ENCODE results near the gene KCNMA1. TPM values are rescaled to one million over a fixed set of nuclear protein-coding genes. Genes with fewer than 3 reads are reported as not detected.

Gene KCNMA1
- total RNA-seq, 1 donor = 77.8 TPM

DNA sequence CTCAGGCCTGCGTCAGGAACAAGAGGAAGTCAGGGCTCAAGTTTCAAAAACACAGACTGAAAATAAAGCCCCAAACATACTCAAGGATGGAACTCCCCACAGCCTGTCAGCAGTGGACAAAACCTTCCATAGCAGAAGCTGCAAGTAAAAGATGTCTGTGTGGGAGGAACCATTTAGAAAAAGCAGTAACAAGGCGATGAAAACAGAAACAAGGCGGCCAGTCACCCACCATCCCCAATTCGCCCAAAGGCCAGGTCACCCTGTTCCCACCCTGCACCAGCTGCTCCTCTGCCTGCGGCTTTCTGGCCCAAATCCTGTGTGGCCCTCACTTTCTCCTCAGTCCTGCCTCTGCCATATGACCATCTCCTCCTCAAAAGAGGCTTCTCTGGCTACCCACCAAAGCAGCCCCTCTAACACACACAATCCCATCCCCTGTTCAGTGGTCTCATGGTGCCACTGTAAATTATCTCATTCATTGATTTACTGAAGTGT lies 27.8 kb downstream of the KCNMA1 start:
- Histone ChIP-seq H3K9me3 (ENCODE audit: low read depth, low read length) (no peaks in the 10 kb centered on the region), H3K4me2 (ENCODE audit: insufficient read depth, low read length) (peak overlapping the region; percentile 20), H3K36me3 (ENCODE audit: insufficient read depth, low read length) (no peaks in the 10 kb centered on the region), H4K20me1 (ENCODE audit: insufficient read depth, low read length) (no peaks in the 10 kb centered on the region), H2AFZ (ENCODE audit: low read length) (peak overlapping the region; percentile 81), H3K4me3 (ENCODE audit: insufficient read depth, low read length) (no peak overlapping the region), H3K79me2 (ENCODE audit: insufficient read depth, low read length) (peaks cover 62% of the 10 kb centered on the region), H3K27ac (ENCODE audit: low read depth, low read length) (no peak overlapping the region), H3K4me1 (ENCODE audit: insufficient read depth, low read length) (peaks cover 14% of the 10 kb centered on the region), H3K27me3 (ENCODE audit: insufficient read depth, low read length) (no peaks in the 10 kb centered on the region)
- TF ChIP-seq, protein P1, sequence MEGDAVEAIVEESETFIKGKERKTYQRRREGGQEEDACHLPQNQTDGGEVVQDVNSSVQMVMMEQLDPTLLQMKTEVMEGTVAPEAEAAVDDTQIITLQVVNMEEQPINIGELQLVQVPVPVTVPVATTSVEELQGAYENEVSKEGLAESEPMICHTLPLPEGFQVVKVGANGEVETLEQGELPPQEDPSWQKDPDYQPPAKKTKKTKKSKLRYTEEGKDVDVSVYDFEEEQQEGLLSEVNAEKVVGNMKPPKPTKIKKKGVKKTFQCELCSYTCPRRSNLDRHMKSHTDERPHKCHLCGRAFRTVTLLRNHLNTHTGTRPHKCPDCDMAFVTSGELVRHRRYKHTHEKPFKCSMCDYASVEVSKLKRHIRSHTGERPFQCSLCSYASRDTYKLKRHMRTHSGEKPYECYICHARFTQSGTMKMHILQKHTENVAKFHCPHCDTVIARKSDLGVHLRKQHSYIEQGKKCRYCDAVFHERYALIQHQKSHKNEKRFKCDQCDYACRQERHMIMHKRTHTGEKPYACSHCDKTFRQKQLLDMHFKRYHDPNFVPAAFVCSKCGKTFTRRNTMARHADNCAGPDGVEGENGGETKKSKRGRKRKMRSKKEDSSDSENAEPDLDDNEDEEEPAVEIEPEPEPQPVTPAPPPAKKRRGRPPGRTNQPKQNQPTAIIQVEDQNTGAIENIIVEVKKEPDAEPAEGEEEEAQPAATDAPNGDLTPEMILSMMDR (IDR thresholded peaks at IDR 0.05; ENCODE audit: extremely low read depth, low read depth, low read length) = no peak
- no peak for DNase-seq (ENCODE audit: insufficient read length, low spot score, missing footprints)

GRCh38 chr10:77608281-77608680 lies 29.3 kb downstream of the KCNMA1 start:
- DNase-seq (ENCODE audit: insufficient read length, low spot score, missing footprints) = no peak
- Histone ChIP-seq H4K20me1 (ENCODE audit: insufficient read depth, low read length) (no peaks in the 10 kb centered on the region), H3K4me2 (ENCODE audit: insufficient read depth, low read length) (no peak overlapping the region), H3K4me1 (ENCODE audit: insufficient read depth, low read length) (peaks cover 20% of the 10 kb centered on the region), H3K79me2 (ENCODE audit: insufficient read depth, low read length) (peaks cover 72% of the 10 kb centered on the region), H3K36me3 (ENCODE audit: insufficient read depth, low read length) (no peaks in the 10 kb centered on the region), H3K27me3 (ENCODE audit: insufficient read depth, low read length) (no peaks in the 10 kb centered on the region), H3K4me3 (ENCODE audit: insufficient read depth, low read length) (no peak overlapping the region), H3K9me3 (ENCODE audit: low read depth, low read length) (no peaks in the 10 kb centered on the region), H3K27ac (ENCODE audit: low read depth, low read length) (no peak overlapping the region), H2AFZ (ENCODE audit: low read length) (no peak overlapping the region)
- TF ChIP-seq, protein P1 (IDR thresholded peaks at IDR 0.05; ENCODE audit: extremely low read depth, low read depth, low read length) = no peak

- Histone ChIP-seq H3K4me1 (ENCODE audit: insufficient read depth, low read length) (peaks cover 35% of the 10 kb centered on the region), H3K27me3 (ENCODE audit: insufficient read depth, low read length) (no peaks in the 10 kb centered on the region), H2AFZ (ENCODE audit: low read length) (no peak overlapping the region), H3K4me3 (ENCODE audit: insufficient read depth, low read length) (no peak overlapping the region), H3K79me2 (ENCODE audit: insufficient read depth, low read length) (peaks cover 77% of the 10 kb centered on the region), H3K9me3 (ENCODE audit: low read depth, low read length) (no peaks in the 10 kb centered on the region), H4K20me1 (ENCODE audit: insufficient read depth, low read length) (peaks cover 3% of the 10 kb centered on the region), H3K27ac (ENCODE audit: low read depth, low read length) (no peak overlapping the region), H3K36me3 (ENCODE audit: insufficient read depth, low read length) (no peaks in the 10 kb centered on the region), H3K4me2 (ENCODE audit: insufficient read depth, low read length) (no peak overlapping the region)
- TF ChIP-seq, protein P1 (IDR thresholded peaks at IDR 0.05; ENCODE audit: extremely low read depth, low read depth, low read length) = peak; percentile 7
- DNase-seq (ENCODE audit: insufficient read length, low spot score, missing footprints) = no peak
Observed at GRCh38 chr10:77606751-77607150, 30.9 kb downstream of the KCNMA1 start.

DNA sequence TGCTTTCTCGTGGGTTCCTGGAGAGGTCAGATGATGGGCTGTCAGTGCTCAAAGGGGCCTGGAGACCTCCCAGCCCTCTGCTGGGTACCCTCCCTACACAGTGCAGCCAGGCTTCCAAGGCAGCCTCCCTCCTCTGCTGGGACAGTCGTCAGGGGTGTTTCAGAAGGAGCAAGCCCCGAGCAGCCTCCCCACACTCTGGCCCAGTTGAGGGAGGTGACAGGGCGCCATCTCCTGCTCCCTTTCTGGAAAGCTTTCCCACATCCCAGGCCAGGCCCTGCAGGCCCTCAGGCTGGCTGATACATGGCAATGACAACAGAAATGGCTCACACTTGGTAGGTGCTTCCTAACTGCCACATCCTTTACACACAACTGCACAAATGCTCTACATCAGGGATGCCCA lies 32.1 kb downstream of the KCNMA1 start:
- Histone ChIP-seq H3K79me2 (ENCODE audit: insufficient read depth, low read length) (peaks cover 79% of the 10 kb centered on the region), H3K27ac (ENCODE audit: low read depth, low read length) (no peak overlapping the region), H3K4me2 (ENCODE audit: insufficient read depth, low read length) (no peak overlapping the region), H3K36me3 (ENCODE audit: insufficient read depth, low read length) (no peaks in the 10 kb centered on the region), H3K27me3 (ENCODE audit: insufficient read depth, low read length) (no peaks in the 10 kb centered on the region), H4K20me1 (ENCODE audit: insufficient read depth, low read length) (peaks cover 3% of the 10 kb centered on the region), H3K9me3 (ENCODE audit: low read depth, low read length) (no peaks in the 10 kb centered on the region), H3K4me1 (ENCODE audit: insufficient read depth, low read length) (peaks cover 38% of the 10 kb centered on the region), H3K4me3 (ENCODE audit: insufficient read depth, low read length) (no peak overlapping the region), H2AFZ (ENCODE audit: low read length) (no peak overlapping the region)
- peak; percentile 69 for DNase-seq (ENCODE audit: insufficient read length, low spot score, missing footprints)
- TF ChIP-seq, protein P1 (IDR thresholded peaks at IDR 0.05; ENCODE audit: extremely low read depth, low read depth, low read length) = peak; percentile 41

All from osteoblast (primary cell).